Neural crest cell (in vitro differentiated cells): ENCODE results near the gene SNRPD3. TPM values are rescaled to one million over a fixed set of nuclear protein-coding genes. Genes with fewer than 3 reads are reported as not detected.
"Not testable (repeated sequence)": the region's sequence is repeated elsewhere in the genome, so short reads cannot be mapped to it uniquely, and the experiment has no call there.

Experiments
- DNase-seq: peaks from one replicate; pipeline ENCODE4 v3.0.0; 2021; ENCODE audit warnings: low read depth, mixed read lengths, low spot score
- H3K27ac Mint-ChIP-seq: one replicate; pipeline ENCODE4 v1.8.0; 2021; ENCODE audit warnings: mild to moderate bottlenecking, mixed read lengths; ENCODE audit not compliant: unreplicated experiment
- H3K27me3 Mint-ChIP-seq: 2 replicates; pipeline ENCODE4 v1.8.0; 2021; ENCODE audit warnings: low read depth, mild to moderate bottlenecking, mixed read lengths
- H3K36me3 Mint-ChIP-seq: 2 replicates; pipeline ENCODE4 v1.8.0; 2021; ENCODE audit warnings: low read depth, mild to moderate bottlenecking, mixed read lengths
- H3K4me1 Mint-ChIP-seq: 2 replicates; pipeline ENCODE4 v1.8.0; 2021; ENCODE audit warnings: mixed read lengths
- H3K4me3 Mint-ChIP-seq: one replicate; pipeline ENCODE4 v1.8.0; 2021; ENCODE audit warnings: mild to moderate bottlenecking, mixed read lengths
- H3K9me3 Mint-ChIP-seq: 2 replicates; pipeline ENCODE4 v1.8.0; 2021; ENCODE audit warnings: mixed read lengths
- total RNA-seq: library from RNA; stranded (reverse); gene quantifications from 2 replicates; pipeline ENCODE4 v1.2.1, GENCODE V29; 2021
- TF ChIP-seq, protein P1 (sequence below): fragments of 200-600 bp; sonication (generic); conservative IDR thresholded peaks from 2 replicates; pipeline ENCODE4 v1.5.0; 2021; ENCODE audit warnings: antibody characterized with exemption, mild to moderate bottlenecking

Gene SNRPD3
- total RNA-seq, 1 donor from 2014 or later, result 151 TPM

DNA sequence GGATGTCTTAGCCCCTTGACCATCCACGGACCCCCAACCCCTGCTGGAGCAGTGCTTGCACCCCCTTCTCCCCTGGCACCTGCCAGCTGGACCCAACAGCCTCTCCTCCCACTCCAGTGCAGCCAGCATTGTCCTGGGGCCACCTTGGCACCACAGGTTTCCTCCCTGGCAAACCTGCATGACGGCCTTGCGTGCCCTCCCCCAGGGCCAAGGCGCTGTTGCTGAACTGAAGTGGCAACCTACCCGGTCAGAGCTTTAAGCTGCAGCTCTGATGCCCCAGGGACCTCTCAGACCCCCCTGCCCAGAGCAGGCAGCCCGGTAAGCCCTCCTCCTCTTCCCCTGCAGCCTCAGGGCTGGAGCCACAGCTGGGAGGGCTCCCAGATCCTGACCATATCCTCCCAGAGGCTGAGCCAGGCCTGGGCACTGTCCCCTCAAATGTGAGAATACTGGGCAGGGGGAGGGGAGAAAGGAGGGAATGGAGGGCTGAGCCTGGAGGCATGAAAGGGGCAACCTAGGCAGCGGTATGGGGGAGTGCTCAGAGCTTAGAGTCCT is 38.8 kb downstream of the SNRPD3 start:
- Mint-ChIP-seq H3K9me3 (no peaks in the 10 kb centered on the region), H3K4me3 (peak overlapping the region; percentile 41), H3K27me3 (no peaks in the 10 kb centered on the region), H3K36me3 (no peaks in the 10 kb centered on the region), H3K27ac (no peak overlapping the region), H3K4me1 (peaks cover 11% of the 10 kb centered on the region)
- no peak for DNase-seq
- TF ChIP-seq, protein P1, sequence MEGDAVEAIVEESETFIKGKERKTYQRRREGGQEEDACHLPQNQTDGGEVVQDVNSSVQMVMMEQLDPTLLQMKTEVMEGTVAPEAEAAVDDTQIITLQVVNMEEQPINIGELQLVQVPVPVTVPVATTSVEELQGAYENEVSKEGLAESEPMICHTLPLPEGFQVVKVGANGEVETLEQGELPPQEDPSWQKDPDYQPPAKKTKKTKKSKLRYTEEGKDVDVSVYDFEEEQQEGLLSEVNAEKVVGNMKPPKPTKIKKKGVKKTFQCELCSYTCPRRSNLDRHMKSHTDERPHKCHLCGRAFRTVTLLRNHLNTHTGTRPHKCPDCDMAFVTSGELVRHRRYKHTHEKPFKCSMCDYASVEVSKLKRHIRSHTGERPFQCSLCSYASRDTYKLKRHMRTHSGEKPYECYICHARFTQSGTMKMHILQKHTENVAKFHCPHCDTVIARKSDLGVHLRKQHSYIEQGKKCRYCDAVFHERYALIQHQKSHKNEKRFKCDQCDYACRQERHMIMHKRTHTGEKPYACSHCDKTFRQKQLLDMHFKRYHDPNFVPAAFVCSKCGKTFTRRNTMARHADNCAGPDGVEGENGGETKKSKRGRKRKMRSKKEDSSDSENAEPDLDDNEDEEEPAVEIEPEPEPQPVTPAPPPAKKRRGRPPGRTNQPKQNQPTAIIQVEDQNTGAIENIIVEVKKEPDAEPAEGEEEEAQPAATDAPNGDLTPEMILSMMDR, result no peak

DNA sequence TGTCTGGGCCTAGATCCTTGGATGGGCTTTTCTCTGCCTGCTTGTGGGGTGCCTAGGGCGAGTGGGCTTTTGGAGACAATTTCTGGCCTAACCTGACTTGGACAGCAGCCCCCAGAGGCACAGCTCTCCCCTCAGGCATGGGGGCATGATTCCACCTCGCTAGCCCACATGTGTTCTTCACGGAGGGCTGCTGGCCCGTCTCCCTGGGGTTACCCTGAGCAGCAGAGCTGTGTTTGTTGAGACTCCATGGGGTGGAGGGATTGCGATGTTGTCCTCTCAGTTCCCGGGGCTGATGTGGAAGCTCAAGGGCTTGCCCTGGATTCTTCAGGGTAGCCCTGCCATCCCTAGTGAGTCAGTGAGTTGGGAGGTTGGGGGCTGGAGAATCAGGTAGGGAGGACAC is 39.4 kb downstream of the SNRPD3 start:
- TF ChIP-seq, protein P1, result no peak
- Mint-ChIP-seq H3K4me3 (peak overlapping the region; percentile 27), H3K27me3 (no peaks in the 10 kb centered on the region), H3K9me3 (no peaks in the 10 kb centered on the region), H3K4me1 (peaks cover 11% of the 10 kb centered on the region), H3K27ac (peak overlapping the region; percentile 27), H3K36me3 (no peaks in the 10 kb centered on the region)
- DNase-seq, result no peak

GRCh38 chr22:24595863-24596262 is 40.1 kb downstream of the SNRPD3 start:
- no peak for DNase-seq
- Mint-ChIP-seq H3K27ac (no peak overlapping the region), H3K9me3 (no peaks in the 10 kb centered on the region)

DNA sequence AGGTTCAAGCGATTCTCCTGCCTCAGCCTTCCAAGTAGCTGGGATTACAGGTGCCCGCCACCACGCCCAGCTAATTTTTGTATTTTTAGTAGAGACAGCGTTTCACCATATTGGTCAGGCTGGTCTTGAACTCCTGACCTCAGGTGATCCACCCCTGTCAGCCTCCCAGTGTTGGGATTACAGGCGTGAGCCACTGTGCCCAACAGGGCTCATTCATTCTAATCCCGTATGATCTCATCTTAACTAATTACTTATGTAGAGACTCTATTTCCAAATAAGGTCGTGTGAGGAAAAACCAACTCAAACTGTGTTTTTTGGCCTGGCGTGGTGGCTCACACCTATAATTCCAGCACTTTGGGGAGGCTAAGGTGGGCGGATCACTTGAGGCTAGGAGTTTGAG is 41.3 kb downstream of the SNRPD3 start:
- not testable (repeated sequence) for DNase-seq, H3K4me1 Mint-ChIP-seq, H3K27me3 Mint-ChIP-seq, H3K9me3 Mint-ChIP-seq, H3K36me3 Mint-ChIP-seq, H3K27ac Mint-ChIP-seq
- peak overlapping the region; percentile 31 for H3K4me3 Mint-ChIP-seq

More at GRCh38 chr22:24595863-24596262, 40.1 kb downstream of the SNRPD3 start:
- Mint-ChIP-seq H3K27me3 (no peaks in the 10 kb centered on the region), H3K4me1 (peaks cover 11% of the 10 kb centered on the region), H3K4me3 (no peak overlapping the region), H3K36me3 (no peaks in the 10 kb centered on the region)
- TF ChIP-seq, protein P1, result no peak

DNA sequence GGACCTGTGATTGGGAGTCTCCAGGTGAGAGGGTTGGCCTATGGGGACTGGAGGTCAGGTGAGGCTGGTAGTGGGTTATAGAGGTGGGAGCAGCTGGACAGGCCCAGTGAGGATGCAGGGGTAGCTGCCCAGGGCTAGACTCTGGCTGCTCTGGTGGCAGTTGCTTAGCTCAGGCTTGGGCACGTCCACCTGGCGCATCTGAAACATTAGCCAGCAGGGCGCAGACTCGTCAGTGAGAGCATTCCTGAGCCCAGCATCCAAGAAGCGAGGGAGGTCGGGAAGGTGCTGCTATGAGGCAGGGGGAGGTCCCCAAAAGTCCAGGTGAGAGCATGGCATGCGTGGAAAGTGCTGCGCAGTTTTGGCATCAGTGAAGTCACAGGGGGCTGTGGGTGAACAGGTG is 43.7 kb downstream of the SNRPD3 start:
- no peak overlapping the region for H3K4me3 Mint-ChIP-seq
- TF ChIP-seq, protein P1, result no peak
- no peaks in the 10 kb centered on the region for H3K36me3 Mint-ChIP-seq
- no peaks in the 10 kb centered on the region for H3K27me3 Mint-ChIP-seq
- H3K4me1 Mint-ChIP-seq, result peaks cover 13% of the 10 kb centered on the region
- H3K27ac Mint-ChIP-seq, result no peak overlapping the region
- H3K9me3 Mint-ChIP-seq, result no peaks in the 10 kb centered on the region
- DNase-seq, result no peak

DNA sequence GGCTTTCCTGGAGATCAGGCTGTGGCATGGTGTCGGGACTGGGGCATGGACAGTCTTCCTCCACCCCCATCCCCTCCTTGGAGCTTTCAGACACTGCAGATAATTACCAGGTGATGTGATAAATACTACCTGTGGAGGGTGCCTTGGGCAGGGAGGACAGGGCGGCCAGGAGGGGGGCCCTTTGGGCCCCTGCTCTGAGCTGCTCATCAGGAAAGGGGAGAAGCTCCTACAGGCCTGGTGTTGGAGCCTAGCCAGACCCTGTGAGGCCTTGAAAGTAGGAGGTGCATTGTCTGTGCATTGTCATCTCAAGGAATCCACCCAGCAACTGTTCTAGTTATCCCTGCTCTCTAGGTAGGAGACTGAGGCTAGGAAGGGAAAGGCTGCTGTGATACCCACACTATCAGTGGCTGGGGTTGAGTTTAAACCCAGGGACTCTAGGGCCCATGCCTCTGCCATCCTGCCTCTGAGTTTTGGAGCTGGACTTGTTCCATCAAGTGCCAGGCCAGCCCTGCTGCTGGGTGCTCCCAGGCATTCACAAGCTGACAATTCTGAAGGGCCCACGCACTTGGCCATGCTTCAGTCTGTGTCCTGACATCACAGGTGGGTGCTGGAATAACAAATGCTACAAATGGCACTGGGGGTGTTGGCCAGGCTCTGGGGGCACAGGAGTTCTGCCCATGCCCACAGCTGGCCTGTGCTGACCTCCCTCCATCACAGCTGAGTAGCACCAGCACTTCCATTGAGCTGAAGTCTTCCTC is 44.3 kb downstream of the SNRPD3 start:
- not testable (repeated sequence) for DNase-seq, H3K27ac Mint-ChIP-seq, H3K4me3 Mint-ChIP-seq, H3K9me3 Mint-ChIP-seq, H3K36me3 Mint-ChIP-seq, H3K27me3 Mint-ChIP-seq
- peaks cover 13% of the 10 kb centered on the region for H3K4me1 Mint-ChIP-seq
